Liver (tissue), 3 donors: ENCODE results near the gene PTPA.

Source experiments
- CTCF ChIP-seq: fragments of 150-350 bp; IDR thresholded peaks from 2 replicates; pipeline ENCODE4 v1.5.1; 2017; ENCODE audit warnings: improper control_type of control experiment, low read depth, low read length; ENCODE audit not compliant: missing input control
- FOXA1 ChIP-seq: IDR thresholded peaks from 2 replicates; pipeline ENCODE4 v1.6.1; 2016; ENCODE audit warnings: antibody characterized with exemption
- RAD21 ChIP-seq, 2 donors: IDR thresholded peaks; 2 replicates each; pipeline ENCODE4 v1.6.1; 2016; ENCODE audit warnings: antibody characterized with exemption in 2 of 2, mild to moderate bottlenecking in 2 of 2
- SP1 ChIP-seq: IDR thresholded peaks from 2 replicates; pipeline ENCODE4 v1.6.1; 2018; ENCODE audit warnings: antibody characterized with exemption, mild to moderate bottlenecking
- donor health status: healthy.
- donor health status: healthy.

GRCh38 chr9:129078691-129079503 is 32.3 kb upstream of the PTPA start:
- TF ChIP-seq CTCF (no peak), FOXA1 (no peak), RAD21 (IDR thresholded peaks at IDR 0.05) (no peak), SP1 (peak; percentile 65)
